GM12878 (cell line): ENCODE results near the gene GMNN. TPM values are rescaled to one million over a fixed set of nuclear protein-coding genes. Genes with fewer than 3 reads are reported as not detected.

Experiments used
- ATAC-seq: fragments of 200-7000 bp; cut with Tn5 transposase; 3 replicates; pipeline ENCODE4 v1.9.1; 2020; ENCODE audit warnings: mild to moderate bottlenecking, moderate library complexity
- BruUV-seq: library from RNA; stranded (reverse); fragments of 400-500 nt; replicated peaks from 2 replicates; lab custom pipeline; 2021; lab: Mats Ljungman, UMichigan
- CTCF ChIA-PET: fragments of 300-600 bp; sonication (Branson Sonifier 250); formaldehyde crosslinking; extraction: SDS; loops from one replicate; lab custom pipeline; 2021; ENCODE audit warnings: inconsistent platforms; lab: Yijun Ruan, JAX
- POLR2A ChIA-PET: fragments of 350-600 bp; formaldehyde crosslinking; extraction: SDS; loops from one replicate; lab custom pipeline; 2021; ENCODE audit warnings: inconsistent platforms; lab: Charles Lee
- RAD21 ChIA-PET: fragments of 300-600 bp; sonication (Branson Sonifier 250); formaldehyde crosslinking; loops from one replicate; lab custom pipeline; 2023; ENCODE audit warnings: antibody characterized with exemption; ENCODE audit not compliant: unreplicated experiment; lab: Charles Lee
- SMC1A ChIA-PET: fragments of 300-600 bp; sonication (Branson Sonifier 250); formaldehyde crosslinking; loops from one replicate; lab custom pipeline; 2023; ENCODE audit not compliant: unreplicated experiment, uncharacterized antibody; lab: Charles Lee
- DNase-seq: peaks from one replicate; pipeline ENCODE4 v3.0.0-alpha.2; 2011; ENCODE audit warnings: low read depth, low spot score
- FAIRE-seq: peaks from 3 replicates; lab custom pipeline; 2011; peaks lifted over from hg19 to GRCh38; lab: Jason Lieb, UNC
- H2AFZ ChIP-seq: 2 replicates; pipeline ENCODE4 v1.6.0; 2011; ENCODE audit warnings: low read depth, low read length, control low read depth; ENCODE audit not compliant: control insufficient read depth
- H3K27ac ChIP-seq: 2 replicates; pipeline ENCODE4 v1.5.1; 2011; ENCODE audit warnings: control low read depth; ENCODE audit not compliant: control insufficient read depth, insufficient read depth
- H3K27me3 ChIP-seq, 2 experiments: replicated peaks in 1 of 2; 2 replicates each; pipeline versions ENCODE4 v1.6.0 to v1.6.1; 2011; ENCODE audit warnings: low read length in 1 of 2; ENCODE audit not compliant: control insufficient read depth in 2 of 2, insufficient read depth in 2 of 2
- H3K36me3 ChIP-seq, 2 experiments: 2 replicates each; pipeline ENCODE4 v1.5.1; 2011; ENCODE audit warnings: low read length in 1 of 2; ENCODE audit not compliant: control insufficient read depth in 2 of 2, insufficient read depth in 2 of 2
- H3K4me1 ChIP-seq: 2 replicates; pipeline ENCODE4 v1.6.1; 2011; ENCODE audit warnings: mild to moderate bottlenecking, low read length, moderate library complexity, mixed read lengths; ENCODE audit not compliant: control insufficient read depth, insufficient read depth
- H3K4me2 ChIP-seq: 2 replicates; pipeline ENCODE4 v1.6.0; 2011; ENCODE audit warnings: control low read depth; ENCODE audit not compliant: control insufficient read depth, insufficient read depth
- H3K4me3 ChIP-seq: fragments of 200-600 bp; sonication (generic); 2 replicates; pipeline ENCODE4 v1.5.1; 2016
- H3K79me2 ChIP-seq: 2 replicates; pipeline ENCODE4 v1.6.0; 2011; ENCODE audit warnings: low read length; ENCODE audit not compliant: control insufficient read depth, insufficient read depth
- H3K9ac ChIP-seq: 2 replicates; pipeline ENCODE4 v1.8.0; 2011; ENCODE audit warnings: low read length, control low read depth, mixed read lengths; ENCODE audit not compliant: control insufficient read depth, insufficient read depth
- H3K9me3 ChIP-seq: replicated peaks from 3 replicates; pipeline ENCODE4 v1.5.1; 2011; ENCODE audit warnings: mild to moderate bottlenecking, low read length; ENCODE audit not compliant: control insufficient read depth, insufficient read depth
- H4K20me1 ChIP-seq: 2 replicates; pipeline ENCODE4 v1.6.0; 2011; ENCODE audit not compliant: control insufficient read depth, insufficient read depth
- FOXM1 ChIP-seq: IDR thresholded peaks from 2 replicates; pipeline ENCODE4 v1.6.1; 2012; ENCODE audit warnings: low read depth, mild to moderate bottlenecking, inconsistent platforms, low read length, moderate library complexity
- JUNB ChIP-seq: IDR thresholded peaks from 2 replicates; pipeline ENCODE4 v1.6.1; 2016; ENCODE audit warnings: antibody characterized with exemption, mild to moderate bottlenecking
- MYB ChIP-seq: fragments of 150-350 bp; IDR thresholded peaks from 2 replicates; pipeline ENCODE4 v1.6.1; 2014; ENCODE audit warnings: mild to moderate bottlenecking, low read depth, low read length, borderline replicate concordance
- NFIC ChIP-seq: IDR thresholded peaks from 2 replicates; pipeline ENCODE4 v1.6.1; 2012; ENCODE audit warnings: low read depth, mild to moderate bottlenecking, inconsistent platforms, low read length, moderate library complexity
- PKNOX1 ChIP-seq: fragments of 450-650 bp; IDR thresholded peaks from 2 replicates; pipeline ENCODE4 v1.6.1; 2016; ENCODE audit warnings: mild to moderate bottlenecking
- POLR2AphosphoS2 ChIP-seq: IDR thresholded peaks from 2 replicates; pipeline ENCODE4 v1.6.1; 2011; ENCODE audit warnings: low read depth, mild to moderate bottlenecking, low read length, improper control_type of control experiment, moderate library complexity
- RAD21 ChIP-seq: IDR thresholded peaks from 2 replicates; pipeline ENCODE4 v1.6.1; 2011; ENCODE audit warnings: mild to moderate bottlenecking, low read depth, low read length, moderate library complexity; ENCODE audit not compliant: insufficient read depth
- RB1 ChIP-seq: fragments of 450-650 bp; formaldehyde crosslinking; IDR thresholded peaks from 2 replicates; pipeline ENCODE4 v1.6.1; 2017; ENCODE audit warnings: mild to moderate bottlenecking, borderline replicate concordance
- RCOR1 ChIP-seq: conservative IDR thresholded peaks from 2 replicates; pipeline ENCODE4 v1.6.1; 2012; ENCODE audit warnings: low read depth, low read length, improper control_type of control experiment
- RELA ChIP-seq: fragments of 450-650 bp; IDR thresholded peaks from 2 replicates; pipeline ENCODE4 v1.8.0; 2014; ENCODE audit warnings: borderline replicate concordance; ENCODE audit not compliant: partially characterized antibody
- ZNF217 ChIP-seq: fragments of 450-650 bp; IDR thresholded peaks from 2 replicates; pipeline ENCODE4 v1.6.1; 2017; ENCODE audit warnings: antibody characterized with exemption, mild to moderate bottlenecking
- ZNF384 ChIP-seq: IDR thresholded peaks from 2 replicates; pipeline ENCODE4 v1.6.1; 2012; ENCODE audit warnings: low read depth, mild to moderate bottlenecking, low read length, improper control_type of control experiment, borderline replicate concordance
- ZNF622 ChIP-seq: fragments of 450-650 bp; IDR thresholded peaks from 2 replicates; pipeline ENCODE4 v1.6.1; 2017; ENCODE audit warnings: mild to moderate bottlenecking, inconsistent platforms
- WGBS: methylation state at CpG from one replicate; pipeline ENCODE4 v1.1.6; 2016; ENCODE audit warnings: low lambda C conversion rate; ENCODE audit not compliant: insufficient replicate concordance, insufficient coverage; ENCODE audit errors: missing lambda C conversion rate; 5-methylcytosine and 5-hydroxymethylcytosine counted together
- in situ Hi-C: fragments of 300-500 bp; cut with MboI; formaldehyde crosslinking; loops from 9 replicates; pipeline ENCODE4 v1.14.3; 2018; ENCODE audit warnings: mixed read lengths
- intact Hi-C: fragments of 100-400 bp; cut with micrococcal nuclease; formaldehyde crosslinking; loops from one replicate; pipeline ENCODE4 v1.14.2; 2022; ENCODE audit not compliant: unreplicated experiment
- polyA plus RNA-seq, 11 experiments: library from polyadenylated mRNA; depleted of rRNA in 4 of 11; unstranded in 6 of 11; stranded (reverse) in 5 of 11; fragments of >200 nt; fragmentation: Nextera tagmentation in 4 of 11; fragmentation: Illumina TruSeq in 1 of 11; extraction: Ambion mirVana in 4 of 11; extraction: Trizol in 1 of 11; gene quantifications; 1 replicate in 1 of 11; 2 replicates in 10 of 11; pipeline versions ENCODE4 v1.2.1 to v1.2.3, GENCODE V29; 2011 to 2016; ENCODE audit warnings: inconsistent platforms in 2 of 11, missing spikeins in 2 of 11, low read depth in 1 of 11
- total RNA-seq, 4 experiments: library from RNA; depleted of rRNA in 3 of 4; stranded (reverse); fragments of >200 nt in 3 of 4; fragmentation: Illumina TruSeq in 1 of 4; extraction: Trizol in 1 of 4; gene quantifications; 2 replicates each; pipeline versions ENCODE4 v1.2.1 to v1.2.3, GENCODE V29; 2013 to 2021
- TF ChIP-seq, protein P1 (sequence below): IDR thresholded peaks from 2 replicates; pipeline ENCODE4 v1.6.1; 2012; ENCODE audit warnings: mild to moderate bottlenecking, low read depth, low read length

GMNN gene
- total and polyA plus RNA-seq, 10 of the 15 experiments (the other 5 are each of a cell fraction or from before 2014, with no cell fraction given), result 51.9 to 153 (median 105) TPM

DNA sequence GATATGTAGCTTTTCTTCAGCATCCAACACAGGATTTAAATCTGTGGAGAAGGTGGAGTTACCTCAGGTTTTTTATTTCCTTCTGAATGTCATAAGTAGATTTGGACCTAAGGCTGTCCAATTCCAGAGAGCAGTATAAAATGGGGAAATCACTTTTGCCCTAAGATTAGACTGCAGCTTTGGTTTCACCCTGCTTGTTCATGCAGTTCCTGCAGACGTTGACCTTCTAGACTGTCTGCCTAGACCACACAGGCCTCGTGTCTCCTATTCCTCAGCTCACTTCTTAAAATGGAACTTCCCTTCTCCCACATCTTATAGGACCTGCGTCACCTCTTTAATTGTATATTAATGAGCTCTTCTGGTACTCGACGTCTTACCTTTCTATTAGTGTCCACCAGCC is 29.8 kb upstream of the GMNN start (continued):
- TF ChIP-seq ZNF622 (no peak), ZNF384 (no peak), FOXM1 (no peak), JUNB (no peak), MYB (no peak), RB1 (no peak), RCOR1 (no peak)

- H3K27me3 ChIP-seq, result no peaks in the 10 kb centered on the region
- intact Hi-C loops (no loop called here), in situ Hi-C loops (no loop called here)
- H3K36me3 ChIP-seq, result no peaks in the 10 kb centered on the region
- no peak overlapping the region for H3K4me3 ChIP-seq
- no TSS peak for BruUV-seq
- no peak overlapping the region for H3K9ac ChIP-seq
- FAIRE-seq, result no peak
- no peaks in the 10 kb centered on the region; the same call in 2 of the 3 replicates for H3K9me3 ChIP-seq
- RAD21 ChIA-PET, result no interaction called here
- POLR2A ChIA-PET, result interaction anchor here (0.6 kb wide), 1 partner anchor 17 kb away, joined by 3 read pairs; no protein-coding TSS in a partner anchor
- WGBS, result 2% methylated on average over 3 of the region's 3 CpGs
- DNase-seq, result no peak
- SMC1A ChIA-PET, result interaction anchor here (0.6 to 1.3 kb wide), 3 partner anchors 13 to 45 kb away, joined by 3 to 4 read pairs (median 3); no protein-coding TSS in a partner anchor
- no peak overlapping the region for H3K4me2 ChIP-seq
- H3K4me1 ChIP-seq, result no peaks in the 10 kb centered on the region; the same call in 1 of the 2 replicates
- H2AFZ ChIP-seq, result no peak overlapping the region
- ATAC-seq, result no peak
- CTCF ChIA-PET, result interaction anchor here (0.6 kb wide), 1 partner anchor 165 kb away, joined by 4 read pairs; no protein-coding TSS in a partner anchor
- no peaks in the 10 kb centered on the region for H4K20me1 ChIP-seq
- no peaks in the 10 kb centered on the region for H3K79me2 ChIP-seq
- no peak overlapping the region for H3K27ac ChIP-seq
- TF ChIP-seq POLR2AphosphoS2 (no peak), RAD21 (no peak), PKNOX1 (no peak), ZNF217 (no peak), NFIC (no peak), RELA (no peak)
- TF ChIP-seq, protein P1, sequence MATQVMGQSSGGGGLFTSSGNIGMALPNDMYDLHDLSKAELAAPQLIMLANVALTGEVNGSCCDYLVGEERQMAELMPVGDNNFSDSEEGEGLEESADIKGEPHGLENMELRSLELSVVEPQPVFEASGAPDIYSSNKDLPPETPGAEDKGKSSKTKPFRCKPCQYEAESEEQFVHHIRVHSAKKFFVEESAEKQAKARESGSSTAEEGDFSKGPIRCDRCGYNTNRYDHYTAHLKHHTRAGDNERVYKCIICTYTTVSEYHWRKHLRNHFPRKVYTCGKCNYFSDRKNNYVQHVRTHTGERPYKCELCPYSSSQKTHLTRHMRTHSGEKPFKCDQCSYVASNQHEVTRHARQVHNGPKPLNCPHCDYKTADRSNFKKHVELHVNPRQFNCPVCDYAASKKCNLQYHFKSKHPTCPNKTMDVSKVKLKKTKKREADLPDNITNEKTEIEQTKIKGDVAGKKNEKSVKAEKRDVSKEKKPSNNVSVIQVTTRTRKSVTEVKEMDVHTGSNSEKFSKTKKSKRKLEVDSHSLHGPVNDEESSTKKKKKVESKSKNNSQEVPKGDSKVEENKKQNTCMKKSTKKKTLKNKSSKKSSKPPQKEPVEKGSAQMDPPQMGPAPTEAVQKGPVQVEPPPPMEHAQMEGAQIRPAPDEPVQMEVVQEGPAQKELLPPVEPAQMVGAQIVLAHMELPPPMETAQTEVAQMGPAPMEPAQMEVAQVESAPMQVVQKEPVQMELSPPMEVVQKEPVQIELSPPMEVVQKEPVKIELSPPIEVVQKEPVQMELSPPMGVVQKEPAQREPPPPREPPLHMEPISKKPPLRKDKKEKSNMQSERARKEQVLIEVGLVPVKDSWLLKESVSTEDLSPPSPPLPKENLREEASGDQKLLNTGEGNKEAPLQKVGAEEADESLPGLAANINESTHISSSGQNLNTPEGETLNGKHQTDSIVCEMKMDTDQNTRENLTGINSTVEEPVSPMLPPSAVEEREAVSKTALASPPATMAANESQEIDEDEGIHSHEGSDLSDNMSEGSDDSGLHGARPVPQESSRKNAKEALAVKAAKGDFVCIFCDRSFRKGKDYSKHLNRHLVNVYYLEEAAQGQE, result no peak
Measured at GRCh38 chr6:24749297-24749696, 25.4 kb upstream of the GMNN start.
